ENCODE measurements around the gene FOCAD. TPM values are rescaled to one million over a fixed set of nuclear protein-coding genes. Genes with fewer than 3 reads are reported as not detected.

The FOCAD gene
- total RNA-seq, 6 experiments from 2014 or later: 6.4 to 18.3 (median 7.8) TPM

DNA sequence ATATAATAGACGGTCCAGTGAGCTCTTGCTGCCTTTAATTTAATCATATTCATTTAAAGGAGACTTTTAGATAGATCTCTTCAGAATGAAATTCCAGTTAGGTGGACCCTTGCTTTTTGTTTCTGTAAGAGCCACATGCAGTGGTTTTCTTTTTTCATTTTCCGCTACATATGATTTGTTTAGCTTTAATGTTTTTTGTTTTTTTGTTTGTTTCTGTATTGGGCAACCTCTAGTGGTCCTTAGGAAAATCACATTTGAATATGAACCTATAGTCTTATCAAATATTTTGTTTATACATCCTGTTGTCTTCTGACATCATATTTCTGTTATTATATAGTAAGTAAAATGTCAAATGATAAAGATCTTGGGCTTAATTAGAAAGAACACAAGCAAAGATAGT is 196.6 kb downstream of the FOCAD start:
- Histone ChIP-seq H3K27me3 (no peaks in the 10 kb centered on the region), H3K4me1 (no peaks in the 10 kb centered on the region), H3K36me3 (no peaks in the 10 kb centered on the region), H3K4me3 (no peak overlapping the region), H3K27ac (no peak overlapping the region), H3K9me3 (no peaks in the 10 kb centered on the region)
- no peak for ATAC-seq
- TF ChIP-seq POLR2A (IDR thresholded peaks at IDR 0.05): no peak
- TF ChIP-seq CTCF (IDR thresholded peaks at IDR 0.05): no peak
- intact Hi-C loops (cut with DNase I): no loop called here
- no peak for DNase-seq
- WGBS (ENCODE audit: insufficient coverage, low coverage, low lambda C conversion rate, missing lambda C conversion rate): 97% methylated on average over 2 of the region's 2 CpGs

- no peaks in the 10 kb centered on the region for H3K27me3 ChIP-seq
- H3K4me1 ChIP-seq: no peaks in the 10 kb centered on the region
- DNase-seq (peak in 1 of 3 donors; percentile 49), ATAC-seq (peak; percentile 64 to 76 (median 73))
- H3K4me3 ChIP-seq: no peak overlapping the region
- 70% methylated on average over 5 of the region's 5 CpGs for WGBS (ENCODE audit: insufficient coverage, low coverage, low lambda C conversion rate, missing lambda C conversion rate)
- no peaks in the 10 kb centered on the region for H3K36me3 ChIP-seq
- H3K9me3 ChIP-seq: no peaks in the 10 kb centered on the region
- H3K27ac ChIP-seq: no peak overlapping the region
- intact Hi-C loops (cut with DNase I): no loop called here
- TF ChIP-seq CTCF (IDR thresholded peaks at IDR 0.05) (peak; percentile 33 to 72 (median 66)), POLR2A (IDR thresholded peaks at IDR 0.05) (no peak)
These were observed 201.0 kb downstream of the FOCAD start for GRCh38 chr9:20884985-20885593.

DNA sequence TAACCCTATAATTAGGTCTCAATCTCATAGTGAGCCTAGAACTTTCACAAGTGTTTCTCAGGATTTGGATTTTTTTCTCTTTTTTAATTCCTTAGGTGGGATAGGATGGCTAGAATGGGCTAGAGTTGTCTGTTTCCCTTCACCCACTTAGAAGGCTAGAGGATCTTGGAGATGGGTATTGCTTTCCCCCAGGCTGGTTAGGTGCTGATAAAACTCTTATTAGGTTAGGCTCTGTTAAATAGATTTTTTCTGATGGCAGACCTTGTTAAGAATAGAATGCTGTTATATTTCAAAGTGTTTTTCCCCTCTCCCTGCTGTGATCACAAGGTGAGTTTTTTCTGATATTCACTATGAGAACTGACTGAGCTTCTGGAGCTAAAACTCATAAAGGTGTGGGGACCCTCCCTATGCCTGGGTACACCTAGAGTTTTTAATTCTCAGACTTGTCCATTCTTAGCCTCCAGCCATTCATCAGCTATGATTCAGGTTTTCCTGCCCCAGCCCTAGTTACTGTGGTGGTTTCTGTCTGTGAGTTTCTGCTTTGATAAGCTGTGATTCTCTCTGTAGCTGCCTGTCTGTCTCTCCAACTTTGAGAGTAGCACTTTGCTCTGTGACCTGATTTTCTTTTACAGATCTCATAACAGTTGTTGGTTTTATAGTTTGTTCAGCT is 215.0 kb downstream of the FOCAD start:
- ATAC-seq: no peak
- TF ChIP-seq CTCF (IDR thresholded peaks at IDR 0.05) (no peak), POLR2A (IDR thresholded peaks at IDR 0.05) (no peak)
- intact Hi-C loops (cut with DNase I): no loop called here
- H3K36me3 ChIP-seq: no peaks in the 10 kb centered on the region
- no peak overlapping the region for H3K4me3 ChIP-seq
- no peaks in the 10 kb centered on the region for H3K9me3 ChIP-seq
- no peak overlapping the region for H3K27ac ChIP-seq
- DNase-seq: no peak
- H3K27me3 ChIP-seq: no peaks in the 10 kb centered on the region
- no peaks in the 10 kb centered on the region for H3K4me1 ChIP-seq

DNA sequence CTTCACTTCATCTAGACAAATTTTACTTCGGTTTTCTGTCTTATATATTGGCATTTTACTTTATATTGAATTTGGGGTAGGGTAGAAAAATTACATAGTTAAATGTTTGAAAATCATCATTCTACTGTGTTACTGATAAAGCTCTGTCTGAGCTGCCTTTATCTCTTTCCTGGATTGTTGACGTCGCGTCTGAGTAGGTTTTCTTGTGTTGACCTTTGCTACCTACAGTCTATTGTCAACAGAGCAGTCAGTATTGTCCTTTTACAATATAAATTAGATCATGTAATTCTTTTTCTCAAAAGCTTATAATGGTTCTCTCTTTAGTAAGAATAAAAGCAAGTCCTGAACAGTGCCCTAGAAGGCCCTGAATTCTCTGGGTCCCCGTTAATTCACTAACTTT is 219.2 kb downstream of the FOCAD start:
- no peak overlapping the region for H3K4me3 ChIP-seq
- 66% methylated on average over 5 of the region's 5 CpGs for WGBS (ENCODE audit: insufficient coverage, low coverage, low lambda C conversion rate, missing lambda C conversion rate)
- no peak overlapping the region for H3K27ac ChIP-seq
- ATAC-seq (peak in 1 of 4 donors; percentile 43), DNase-seq (no peak)
- H3K9me3 ChIP-seq: no peaks in the 10 kb centered on the region
- intact Hi-C loops (cut with DNase I): no loop called here
- H3K27me3 ChIP-seq: no peaks in the 10 kb centered on the region
- H3K4me1 ChIP-seq: no peaks in the 10 kb centered on the region
- H3K36me3 ChIP-seq: no peaks in the 10 kb centered on the region
- no peak for TF ChIP-seq CTCF (IDR thresholded peaks at IDR 0.05)
- TF ChIP-seq POLR2A (IDR thresholded peaks at IDR 0.05): no peak
